GM10248 (cell line): Measurements from ENCODE around the gene CDKL1.

Experiments
- CTCF ChIA-PET: fragments of 300-600 bp; sonication (Branson Sonifier 250); formaldehyde crosslinking; extraction: SDS; loops from one replicate; lab custom pipeline; 2021; ENCODE audit warnings: antibody characterized with exemption; lab: Yijun Ruan, JAX
- POLR2A ChIA-PET: fragments of 350-650 bp; sonication (Branson Sonifier 250); formaldehyde crosslinking; extraction: SDS; loops from one replicate; lab custom pipeline; 2020; ENCODE audit warnings: antibody characterized with exemption; lab: Yijun Ruan, JAX
- DNase-seq: peaks from one replicate; pipeline ENCODE4 v3.0.0; 2012; ENCODE audit errors: extremely low spot score
- CTCF ChIP-seq: IDR thresholded peaks from 2 replicates; pipeline ENCODE4 v1.5.1; 2012; ENCODE audit warnings: mild to moderate bottlenecking, low read depth; ENCODE audit errors: extremely low read depth, missing control alignments, control extremely low read depth

Gene CDKL1

GRCh38 chr14:50396631-50397389, at the start of gene CDKL1:
Gene CDKL1 (minus strand): TSS chr14:50396881. CDS start chr14:50395868, 1,013 bp downstream.
- ChIA-PET POLR2A (interaction anchor here (0.7 kb wide), 1 partner anchor 34 kb away, joined by 5 read pairs; no protein-coding TSS in a partner anchor), CTCF (interaction anchor here (1.0 to 2.1 kb wide), 4 partner anchors 33 to 79 kb away, joined by 3 to 7 read pairs (median 4); no protein-coding TSS in a partner anchor)
- peak; percentile 64 for DNase-seq
- TF ChIP-seq CTCF, result no peak

GRCh38 chr14:50434528-50434927, 37.8 kb upstream of the CDKL1 start:
- DNase-seq, result no peak
- POLR2A ChIA-PET, result no interaction called here
- TF ChIP-seq CTCF, result no peak
- CTCF ChIA-PET, result no interaction called here

GRCh38 chr14:50432131-50432530, 35.5 kb upstream of the CDKL1 start:
- DNase-seq, result no peak
- no peak for TF ChIP-seq CTCF
- CTCF ChIA-PET, result interaction anchor here (0.9 kb wide), 1 partner anchor 18 kb away, joined by 3 read pairs; no protein-coding TSS in a partner anchor
- POLR2A ChIA-PET, result no interaction called here

GRCh38 chr14:50425816-50426215, 29.1 kb upstream of the CDKL1 start:
- ChIA-PET POLR2A (no interaction called here), CTCF (interaction anchor here (1.7 kb wide), 1 partner anchor 36 kb away, joined by 4 read pairs; no protein-coding TSS in a partner anchor)
- TF ChIP-seq CTCF, result no peak
- no peak for DNase-seq

GRCh38 chr14:50425105-50425504, 28.4 kb upstream of the CDKL1 start:
- no peak for DNase-seq
- ChIA-PET CTCF (interaction anchor here (0.7 to 1.8 kb wide), 7 partner anchors 8 to 107 kb away, joined by 3 to 4 read pairs (median 4); no protein-coding TSS in a partner anchor), POLR2A (no interaction called here)
- no peak for TF ChIP-seq CTCF

- POLR2A ChIA-PET, result no interaction called here
- CTCF ChIA-PET, result interaction anchor here (1.1 to 3.0 kb wide), 4 partner anchors 13 to 102 kb away, joined by 3 to 13 read pairs (median 4); no protein-coding TSS in a partner anchor
- DNase-seq, result no peak
- TF ChIP-seq CTCF, result no peak
Measured at GRCh38 chr14:50423529-50423928, 26.8 kb upstream of the CDKL1 start.
